SK-N-SH treated with all-trans-retinoic acid at 6 μM for 48 hours (cell line): Measurements from ENCODE around the gene RCAN1.

Source experiments
- CSDC2 ChIP-seq: fragments of 250-450 bp; sonication (Bioruptor Pico); IDR thresholded peaks from 2 replicates; pipeline ENCODE4 v1.5.0; 2020; ENCODE audit warnings: mild to moderate bottlenecking, moderate library complexity
- RARB ChIP-seq: fragments of 250-450 bp; sonication (Bioruptor Pico); IDR thresholded peaks from 2 replicates; pipeline ENCODE4 v1.8.0; 2021; ENCODE audit warnings: mild to moderate bottlenecking, moderate library complexity
- TCF4 ChIP-seq: fragments of 250-450 bp; sonication (Bioruptor Pico); IDR thresholded peaks from 2 replicates; pipeline ENCODE4 v1.8.0; 2021; ENCODE audit warnings: mild to moderate bottlenecking, moderate library complexity, borderline replicate concordance

DNA sequence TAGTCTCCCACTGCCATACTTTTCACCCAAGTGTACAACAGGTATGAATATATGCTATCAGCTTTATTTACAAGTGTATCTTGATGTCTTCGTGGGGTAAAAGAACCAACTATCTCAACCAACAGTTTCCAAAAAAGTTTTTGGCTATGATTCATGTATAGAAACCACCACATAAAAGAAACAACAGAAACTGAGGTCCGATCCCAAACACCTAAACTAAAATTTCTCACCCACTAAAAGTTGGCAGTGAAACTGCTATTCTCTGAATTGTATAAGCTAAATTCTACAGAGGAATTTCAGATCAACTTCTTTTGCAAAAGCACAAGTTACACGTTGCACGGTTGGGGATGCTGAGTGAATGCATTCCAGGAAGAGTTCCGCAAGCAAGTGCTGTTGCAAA lies 97.9 kb downstream of the RCAN1 start:
- TF ChIP-seq RARB (CRISPR knock-in tag) = no peak
- no peak for TF ChIP-seq TCF4 (CRISPR knock-in tag)
- no peak for TF ChIP-seq CSDC2
